Stimulated activated CD8-positive, alpha-beta memory T cell treated with anti-CD3 and anti-CD28 coated beads, Interleukin-7, amount 100 ng/mL, for 4 hours (primary cell): Measurements from ENCODE around the gene ABCC5.

Experiments used
- DNase-seq, 2 donors: peaks; one replicate each; pipeline ENCODE4 v3.0.0-alpha.2; 2020; ENCODE audit warnings: low read depth in 2 of 2

ABCC5 gene

GRCh38 chr3:183922421-183922820 lies 95.3 kb downstream of the ABCC5 start:
- no peak for DNase-seq

- DNase-seq, result no peak
These were observed 96.6 kb downstream of the ABCC5 start for GRCh38 chr3:183921096-183921495.

- DNase-seq, result no peak
These were observed 97.3 kb downstream of the ABCC5 start for GRCh38 chr3:183920416-183920815.

- no peak for DNase-seq
These were observed 99.5 kb downstream of the ABCC5 start for GRCh38 chr3:183918178-183918577.

- DNase-seq, result no peak
These were observed 99.9 kb downstream of the ABCC5 start for GRCh38 chr3:183917776-183918175.

- no peak for DNase-seq
These were observed 102.8 kb downstream of the ABCC5 start for GRCh38 chr3:183914856-183915255.

- no peak for DNase-seq
These were observed 104.1 kb downstream of the ABCC5 start for GRCh38 chr3:183913580-183913920.

GRCh38 chr3:183912895-183913579 lies 104.6 kb downstream of the ABCC5 start:
- DNase-seq, result no peak

GRCh38 chr3:183911763-183912506 lies 105.7 kb downstream of the ABCC5 start:
- DNase-seq, result no peak

- no peak for DNase-seq
These were observed 106.6 kb downstream of the ABCC5 start for GRCh38 chr3:183911087-183911486.

- DNase-seq, result no peak
These were observed 108.6 kb downstream of the ABCC5 start for GRCh38 chr3:183909030-183909600.

GRCh38 chr3:183907911-183908331 lies 109.8 kb downstream of the ABCC5 start:
- DNase-seq, result no peak

- no peak for DNase-seq
These were observed 110.5 kb downstream of the ABCC5 start for GRCh38 chr3:183907176-183907575.

GRCh38 chr3:183906234-183906921 lies 111.3 kb downstream of the ABCC5 start:
- no peak for DNase-seq

- DNase-seq, result no peak
These were observed 112.6 kb downstream of the ABCC5 start for GRCh38 chr3:183904833-183905780.

- DNase-seq, result no peak
These were observed 119.7 kb downstream of the ABCC5 start for GRCh38 chr3:183898028-183898431.

GRCh38 chr3:183897606-183898005 lies 120.1 kb downstream of the ABCC5 start:
- no peak for DNase-seq

- no peak for DNase-seq
These were observed 121.1 kb downstream of the ABCC5 start for GRCh38 chr3:183896610-183897009.

GRCh38 chr3:183896184-183896583 lies 121.5 kb downstream of the ABCC5 start:
- no peak for DNase-seq

- no peak for DNase-seq
These were observed 121.9 kb downstream of the ABCC5 start for GRCh38 chr3:183895774-183896173.

- DNase-seq, result peak in 1 of 2 donors; percentile 15
These were observed 122.4 kb downstream of the ABCC5 start for GRCh38 chr3:183895296-183895695.
